AG04450 (cell line): ENCODE measurements around the gene RBL1. TPM values are rescaled to one million over a fixed set of nuclear protein-coding genes. Genes with fewer than 3 reads are reported as not detected.
"Not testable (repeated sequence)": the region's sequence is repeated elsewhere in the genome, so short reads cannot be mapped to it uniquely, and the experiment has no call there.

ENCODE experiments used
- CTCF ChIA-PET: fragments of 300-600, 350-600 bp; formaldehyde crosslinking; extraction: SDS; loops from one replicate; lab custom pipeline; 2022; ENCODE audit warnings: antibody characterized with exemption, inconsistent platforms; lab: Charles Lee
- POLR2A ChIA-PET: fragments of 350-600 bp; formaldehyde crosslinking; extraction: SDS; loops from one replicate; lab custom pipeline; 2021; ENCODE audit warnings: antibody characterized with exemption, inconsistent platforms; lab: Yijun Ruan, JAX
- DNase-seq: peaks from one replicate; pipeline ENCODE4 v3.0.0-alpha.2; 2011; ENCODE audit warnings: low read depth, low spot score
- H3K27ac ChIP-seq: one replicate; pipeline ENCODE4 v1.5.1; 2012; ENCODE audit warnings: low read depth, low read length, control low read depth
- H3K27me3 ChIP-seq: one replicate; pipeline ENCODE4 v1.6.0; 2012; ENCODE audit warnings: low read length; ENCODE audit not compliant: control insufficient read depth, insufficient read depth
- H3K4me3 ChIP-seq: 2 replicates; pipeline ENCODE4 v1.5.1; 2011; ENCODE audit warnings: mild to moderate bottlenecking, low read depth, low read length, control low read depth
- H3K9me3 ChIP-seq: 2 replicates; pipeline ENCODE4 v1.5.1; 2012; ENCODE audit warnings: low read length; ENCODE audit not compliant: control insufficient read depth, insufficient read depth
- CTCF ChIP-seq: IDR thresholded peaks from 2 replicates; pipeline ENCODE4 v1.5.1; 2011; ENCODE audit warnings: low read depth, low read length, control low read depth, inconsistent platforms
- polyA plus RNA-seq: library from polyadenylated mRNA; depleted of rRNA; stranded (reverse); fragments of >200 nt; gene quantifications from 2 replicates; pipeline ENCODE4 v1.2.3, GENCODE V29; 2011

RBL1 gene
- polyA plus RNA-seq, 1 experiment: 4.2 TPM

GRCh38 chr20:37075932-37076685 lies 19.7 kb downstream of the RBL1 start:
- DNase-seq: no peak
- ChIA-PET CTCF (no interaction called here), POLR2A (no interaction called here)

GRCh38 chr20:37072293-37073196 lies 23.3 kb downstream of the RBL1 start:
- H3K27ac ChIP-seq: no peak overlapping the region
- no peak for DNase-seq
- H3K27me3 ChIP-seq: no peaks in the 10 kb centered on the region
- no peak for TF ChIP-seq CTCF
- H3K9me3 ChIP-seq: no peaks in the 10 kb centered on the region
- POLR2A ChIA-PET: no interaction called here
- no peak overlapping the region for H3K4me3 ChIP-seq
- CTCF ChIA-PET: interaction anchor here (1.3 kb wide), 1 partner anchor 9 kb away, joined by 4 read pairs; no protein-coding TSS in a partner anchor

More at GRCh38 chr20:37075932-37076685, 19.7 kb downstream of the RBL1 start:
- no peaks in the 10 kb centered on the region for H3K9me3 ChIP-seq
- H3K27me3 ChIP-seq: no peaks in the 10 kb centered on the region
- H3K27ac ChIP-seq: no peak overlapping the region
- no peak overlapping the region for H3K4me3 ChIP-seq
- no peak for TF ChIP-seq CTCF

- no peak overlapping the region for H3K27ac ChIP-seq
- no peak for DNase-seq
- H3K27me3 ChIP-seq: no peaks in the 10 kb centered on the region
- TF ChIP-seq CTCF: no peak
- H3K9me3 ChIP-seq: no peaks in the 10 kb centered on the region
- ChIA-PET POLR2A (no interaction called here), CTCF (interaction anchor here (1.4 kb wide), 1 partner anchor 64 kb away, joined by 3 read pairs; no protein-coding TSS in a partner anchor)
- no peak overlapping the region for H3K4me3 ChIP-seq
These were observed 24.3 kb downstream of the RBL1 start for GRCh38 chr20:37071481-37071911.

- CTCF ChIA-PET: not testable (repeated sequence)
These were observed 26.2 kb downstream of the RBL1 start for GRCh38 chr20:37069563-37069962.

GRCh38 chr20:37066168-37066567 lies 29.6 kb downstream of the RBL1 start:
- Histone ChIP-seq H3K9me3 (no peaks in the 10 kb centered on the region), H3K27me3 (no peaks in the 10 kb centered on the region), H3K27ac (no peak overlapping the region), H3K4me3 (no peak overlapping the region)
- no peak for TF ChIP-seq CTCF
- POLR2A ChIA-PET: no interaction called here
- CTCF ChIA-PET: interaction anchor here (0.9 to 1.3 kb wide), 2 partner anchors 15 to 29 kb away, joined by 3 to 4 read pairs; partner anchors contain the start of gene RBL1
- no peak for DNase-seq

More at GRCh38 chr20:37069563-37069962, 26.2 kb downstream of the RBL1 start:
- DNase-seq, H3K27ac ChIP-seq, POLR2A ChIA-PET, H3K27me3 ChIP-seq, H3K9me3 ChIP-seq, H3K4me3 ChIP-seq: not testable (repeated sequence)
